Tibial nerve (tissue), 3 donors: Measurements from ENCODE around the gene DLGAP5.

ENCODE experiments used
- CTCF ChIP-seq, 5 experiments: fragments of 200-600 bp in 3 of 5; fragments of 450-650 bp in 2 of 5; sonication (generic) in 3 of 5; IDR thresholded peaks; one replicate each; pipeline ENCODE4 v1.5.1; 2016 to 2019; ENCODE audit warnings: antibody characterized with exemption in 5 of 5, mild to moderate bottlenecking in 3 of 5, moderate library complexity in 2 of 5
- POLR2A ChIP-seq, 2 donors: fragments of 450-650 bp; IDR thresholded peaks; one replicate each; pipeline ENCODE4 v1.6.1; 2017; ENCODE audit warnings: antibody characterized with exemption in 2 of 2, mild to moderate bottlenecking in 2 of 2, moderate library complexity in 2 of 2

- TF ChIP-seq CTCF (IDR thresholded peaks at IDR 0.05) = no peak
- TF ChIP-seq POLR2A (IDR thresholded peaks at IDR 0.05) = no peak
Measured at GRCh38 chr14:55117803-55118441, 73.5 kb downstream of the DLGAP5 start.
